Skin of body (tissue), 2 donors: ENCODE data around the gene ANKZF1. TPM values are rescaled to one million over a fixed set of nuclear protein-coding genes. Genes with fewer than 3 reads are reported as not detected.
A peak's percentile ranks its signal among the peaks of the same experiment; 100 is the strongest.

Experiments
- DNase-seq: peaks from one replicate; lab custom pipeline; 2025; lab: John Stamatoyannopoulos, UW
- total RNA-seq: library from RNA; depleted of rRNA; stranded (reverse); fragments of >200 nt; gene quantifications from one replicate; pipeline ENCODE4 v1.2.3, GENCODE V29; 2014

ANKZF1 gene
- total RNA-seq, 1 donor from 2014 or later = 41.6 TPM

- DNase-seq = no peak
Observed at GRCh38 chr2:219207884-219208740, 21.5 kb upstream of the ANKZF1 start.

- no peak for DNase-seq
Observed at GRCh38 chr2:219209236-219210195, 20.1 kb upstream of the ANKZF1 start.

GRCh38 chr2:219210196-219210885 is 19.3 kb upstream of the ANKZF1 start:
- no peak for DNase-seq

- DNase-seq = no peak
Observed at GRCh38 chr2:219210886-219211362, 18.7 kb upstream of the ANKZF1 start.

GRCh38 chr2:219213026-219213415 is 16.6 kb upstream of the ANKZF1 start:
- DNase-seq = no peak

- DNase-seq = no peak
Observed at GRCh38 chr2:219213486-219214071, 16.0 kb upstream of the ANKZF1 start.

- no peak for DNase-seq
Observed at GRCh38 chr2:219214141-219214540, 15.5 kb upstream of the ANKZF1 start.

GRCh38 chr2:219214786-219215185 is 14.8 kb upstream of the ANKZF1 start:
- no peak for DNase-seq

- no peak for DNase-seq
Observed at GRCh38 chr2:219215871-219216534, 13.6 kb upstream of the ANKZF1 start.

- no peak for DNase-seq
Observed at GRCh38 chr2:219216535-219216915, 13.1 kb upstream of the ANKZF1 start.

- peak; percentile 61 for DNase-seq
Observed at GRCh38 chr2:219218217-219218731, 11.3 kb upstream of the ANKZF1 start.

- DNase-seq = peak; percentile 95
Observed at GRCh38 chr2:219218732-219219701, 10.6 kb upstream of the ANKZF1 start, which contains the start of gene ABCB6. Gene ABCB6, minus strand, starts transcription at chr2:219218958. Its CDS starts 285 bp downstream, at chr2:219218673.

GRCh38 chr2:219219784-219220532 is 9.6 kb upstream of the ANKZF1 start:
- DNase-seq = no peak

GRCh38 chr2:219220652-219221402 is 8.8 kb upstream of the ANKZF1 start:
- DNase-seq = no peak

GRCh38 chr2:219221957-219222518 is 7.6 kb upstream of the ANKZF1 start:
- no peak for DNase-seq

GRCh38 chr2:219223831-219224610 is 5.6 kb upstream of the ANKZF1 start:
- no peak for DNase-seq
